Measurements from ENCODE around the gene ATP2B2. TPM values are rescaled to one million over a fixed set of nuclear protein-coding genes. Genes with fewer than 3 reads are reported as not detected.

ATP2B2 gene
- total and polyA plus RNA-seq, 2 of the 8 experiments (the other 6 are each of a cell fraction or from before 2014, with no cell fraction given) = 0.14 to 1.2 TPM

DNA sequence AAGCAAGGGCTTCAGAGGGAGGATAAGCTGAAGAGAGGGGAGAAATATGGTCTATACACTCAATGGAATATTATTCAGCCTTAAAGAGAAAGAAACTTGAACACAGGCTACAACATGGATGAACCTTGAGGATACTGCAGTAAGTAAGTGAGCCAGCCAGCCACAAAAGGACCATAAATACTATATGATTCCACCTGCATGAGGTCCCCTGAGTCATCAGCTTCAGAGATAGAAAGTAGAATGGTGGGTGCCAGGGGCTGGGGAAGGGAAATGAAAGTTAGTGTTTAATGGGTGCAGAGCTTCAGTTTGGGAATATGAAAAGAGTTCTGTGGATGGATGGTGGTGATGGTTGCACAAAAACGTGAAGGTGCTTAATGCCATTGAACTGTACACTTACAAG lies 116.0 kb downstream of the ATP2B2 start:
- Histone ChIP-seq H4K8ac (ENCODE audit: extremely low read depth, insufficient read depth, low read length) (no peak overlapping the region), H3K9me3 (ENCODE audit: insufficient read depth in 2 of 2, low read depth in 1 of 2, low read length in 1 of 2) (peaks cover 35% of the 10 kb centered on the region in 2 experiments), H2AFZ (ENCODE audit: low read length) (no peak overlapping the region), H3K4me2 (ENCODE audit: insufficient read depth in 1 of 2, low read depth in 2 of 2, low read length in 2 of 2) (no peak overlapping the region), H2BK15ac (ENCODE audit: low read length) (no peak overlapping the region), H2BK20ac (ENCODE audit: low read length) (no peak overlapping the region), H2BK120ac (replicated peaks; ENCODE audit: low read depth, low read length) (no peak overlapping the region), H3K79me1 (ENCODE audit: low read depth, low read length) (no peaks in the 10 kb centered on the region), H3K36me3 (ENCODE audit: control insufficient read depth in 2 of 4, insufficient read depth in 4 of 4, low read length in 3 of 4) (no peaks in the 10 kb centered on the region), H3K27ac (ENCODE audit: low read depth, low read length) (no peak overlapping the region), H3K27me3 (replicated peaks in 1 of 4; ENCODE audit: control insufficient read depth in 3 of 4, extremely low read depth in 1 of 4, insufficient read depth in 3 of 4, low read length in 3 of 4) (no peaks in the 10 kb centered on the region), H3K4me1 (replicated peaks in 1 of 4; ENCODE audit: control insufficient read depth in 3 of 4, insufficient read depth in 4 of 4, low read length in 3 of 4) (peaks cover 0 to 1% (median under 1%) of the 10 kb centered on the region in 4 experiments; a peak in 3 of 7 replicates), H4K5ac (ENCODE audit: insufficient read length, low read depth, low read length) (no peak overlapping the region), H3K23me2 (ENCODE audit: low read depth, low read length) (no peaks in the 10 kb centered on the region), H2BK5ac (ENCODE audit: low read depth, low read length) (no peak overlapping the region), H3K79me2 (ENCODE audit: control insufficient read depth in 1 of 2, insufficient read depth in 2 of 2, low read length in 2 of 2) (no peaks in the 10 kb centered on the region), H3K56ac (replicated peaks; ENCODE audit: insufficient read length, low read depth, low read length) (no peak overlapping the region), H3K4ac (replicated peaks; ENCODE audit: insufficient read length, low read depth, low read length) (no peak overlapping the region), H3K14ac (ENCODE audit: insufficient read length) (no peak overlapping the region), H3K18ac (ENCODE audit: extremely low read depth, low read length) (no peak overlapping the region), H2AK5ac (ENCODE audit: low read depth, low read length) (no peak overlapping the region), H3K9ac (replicated peaks in 1 of 4; ENCODE audit: extremely low read depth in 1 of 4, low read depth in 3 of 4, low read length in 3 of 4) (no peak overlapping the region), H4K20me1 (replicated peaks in 1 of 2; ENCODE audit: control insufficient read depth in 1 of 2, insufficient read depth in 2 of 2, low read length in 2 of 2) (no peaks in the 10 kb centered on the region), H3K23ac (ENCODE audit: insufficient read length) (no peak overlapping the region), H3K4me3 (ENCODE audit: extremely low read depth in 1 of 4, insufficient read depth in 2 of 4, low read depth in 3 of 4, low read length in 4 of 4) (no peak overlapping the region), H2BK12ac (ENCODE audit: low read depth, low read length) (no peak overlapping the region), H4K91ac (replicated peaks; ENCODE audit: insufficient read length, low read length) (no peak overlapping the region)
- CTCF ChIA-PET (ENCODE audit: partially characterized antibody) = interaction anchor here (0.8 to 0.9 kb wide), 2 partner anchors 9 to 28 kb away, joined by 3 read pairs; no protein-coding TSS in a partner anchor
- POLR2A ChIA-PET (ENCODE audit: partially characterized antibody) = interaction anchor here (1.0 kb wide), 1 partner anchor 9 kb away, joined by 3 read pairs; no protein-coding TSS in a partner anchor
- no peak for TF ChIP-seq POLR2A (IDR thresholded peaks at IDR 0.05; ENCODE audit: control extremely low read depth in 1 of 2, low read depth in 2 of 2, low read length in 2 of 2)
- no peak for TF ChIP-seq FOSL1 (IDR thresholded peaks at IDR 0.05; ENCODE audit: insufficient read depth, low read depth, low read length)
- no peak for TF ChIP-seq BCL11A (IDR thresholded peaks at IDR 0.05; ENCODE audit: low read depth in 2 of 2, low read length in 2 of 2)
- TF ChIP-seq SIN3A (conservative IDR thresholded peaks at IDR 0.05 in 1 of 2, IDR thresholded peaks at IDR 0.05 in 1 of 2; ENCODE audit: low read depth in 1 of 2, low read length in 2 of 2) = no peak
- TF ChIP-seq ZNF274 (IDR thresholded peaks at IDR 0.05; ENCODE audit: borderline replicate concordance, extremely low read depth, low read length) = no peak
- TF ChIP-seq PHF8 (conservative IDR thresholded peaks at IDR 0.05; ENCODE audit: low read depth, low read length) = no peak
- TF ChIP-seq SUZ12 (IDR thresholded peaks at IDR 0.05; ENCODE audit: low read length) = no peak
- no peak for TF ChIP-seq KDM4A (IDR thresholded peaks at IDR 0.05; ENCODE audit: low read depth, low read length, severe bottlenecking)
- TF ChIP-seq CREB1 (IDR thresholded peaks at IDR 0.05) = no peak
- no peak for TF ChIP-seq EP300 (IDR thresholded peaks at IDR 0.05; ENCODE audit: borderline replicate concordance in 1 of 2, low read depth in 2 of 2, low read length in 2 of 2)
- no peak for TF ChIP-seq JUN (IDR thresholded peaks at IDR 0.05; ENCODE audit: low read depth, low read length)
- 60% methylated on average over 1 of the region's 1 CpG; no CpG with 5 or more reads in 1 of the 2 experiments for WGBS, 2 experiments (ENCODE audit: extremely low coverage in 1 of 2, insufficient coverage in 1 of 2, insufficient read length in 1 of 2, insufficient replicate concordance in 2 of 2, low coverage in 1 of 2, low lambda C conversion rate in 2 of 2, missing lambda C conversion rate in 1 of 2)
- FAIRE-seq (no peak), DNase-seq (ENCODE audit: low read depth in 1 of 2, low spot score in 2 of 2) (no peak)

Data from H1 (cell line).